ENCODE data around the gene APCDD1L. TPM values are rescaled to one million over a fixed set of nuclear protein-coding genes. Genes with fewer than 3 reads are reported as not detected.
"Not testable (repeated sequence)": the region's sequence is repeated elsewhere in the genome, so short reads cannot be mapped to it uniquely, and the experiment has no call there.

APCDD1L gene
- total RNA-seq, 1 donor from 2014 or later, result not detected

DNA sequence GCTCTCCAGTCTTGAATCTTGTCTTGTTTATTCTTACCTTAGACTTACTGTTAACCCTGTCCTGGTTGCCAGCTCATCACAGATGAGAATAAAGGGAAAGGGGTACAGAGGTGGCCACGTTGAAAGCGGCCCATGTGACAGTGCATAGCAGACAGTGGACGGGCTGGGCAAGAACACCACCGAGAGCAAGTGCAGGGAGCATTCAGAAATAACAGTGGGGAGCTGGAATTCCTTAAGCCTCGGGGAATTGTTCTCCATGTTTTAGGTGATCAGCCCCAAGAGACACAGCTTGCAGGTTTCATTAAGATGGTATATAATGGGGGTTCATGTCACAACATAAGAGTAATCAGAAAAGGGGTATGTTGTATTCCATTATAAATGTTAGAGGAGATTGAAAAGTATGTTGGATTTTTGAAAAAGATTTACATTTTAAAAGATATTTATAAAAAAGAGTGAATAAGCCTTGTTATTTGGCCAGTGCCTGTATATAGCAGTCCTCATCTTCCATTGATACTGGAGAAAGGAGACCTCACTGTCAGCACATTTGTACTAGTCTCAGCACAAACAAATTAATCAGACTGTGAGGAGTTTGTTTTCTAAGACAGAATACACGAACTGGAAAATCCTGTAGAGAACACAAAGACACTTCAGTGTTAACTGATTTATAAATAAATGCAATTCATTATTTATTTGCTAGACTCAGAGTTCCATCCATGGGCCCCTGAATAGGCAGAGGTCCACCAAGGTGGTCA is 90.8 kb downstream of the APCDD1L start:
- Mint-ChIP-seq H3K4me1 (ENCODE audit: low read depth) (peaks cover 9% of the 10 kb centered on the region), H3K9me3 (peaks cover 3% of the 10 kb centered on the region), H3K27me3 (ENCODE audit: insufficient read depth) (no peaks in the 10 kb centered on the region), H3K36me3 (ENCODE audit: low read depth) (peaks cover 30% of the 10 kb centered on the region), H3K27ac (peak overlapping the region; percentile 9), H3K4me3 (no peak overlapping the region)
- intact Hi-C loops (cut with micrococcal nuclease), result no loop called here
- DNase-seq (ENCODE audit: low spot score), result no peak

DNA sequence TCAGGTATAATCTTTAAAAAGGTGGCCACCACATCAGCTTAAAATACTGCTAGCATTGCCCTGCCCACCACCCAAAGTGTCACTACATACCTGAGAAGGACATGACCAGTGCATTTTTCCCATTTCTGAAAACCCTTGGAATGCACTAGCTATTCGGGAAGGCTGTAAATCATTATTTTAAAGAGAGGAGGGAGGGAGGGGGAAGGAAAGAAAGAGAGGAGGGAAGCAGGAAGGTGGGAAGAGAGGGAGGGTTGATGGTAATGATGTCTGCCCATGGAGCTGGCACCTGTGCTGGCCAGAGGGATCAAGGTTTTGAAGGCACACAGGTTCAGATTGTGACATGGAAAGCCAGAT is 93.7 kb downstream of the APCDD1L start:
- no peak overlapping the region for H3K4me3 Mint-ChIP-seq
- no peaks in the 10 kb centered on the region for H3K27me3 Mint-ChIP-seq (ENCODE audit: insufficient read depth)
- H3K36me3 Mint-ChIP-seq (ENCODE audit: low read depth), result peaks cover 32% of the 10 kb centered on the region
- peaks cover 7% of the 10 kb centered on the region for H3K4me1 Mint-ChIP-seq (ENCODE audit: low read depth)
- H3K27ac Mint-ChIP-seq, result no peak overlapping the region
- intact Hi-C loops (cut with micrococcal nuclease), result no loop called here
- no peak for DNase-seq (ENCODE audit: low spot score)
- peaks cover 3% of the 10 kb centered on the region for H3K9me3 Mint-ChIP-seq

DNA sequence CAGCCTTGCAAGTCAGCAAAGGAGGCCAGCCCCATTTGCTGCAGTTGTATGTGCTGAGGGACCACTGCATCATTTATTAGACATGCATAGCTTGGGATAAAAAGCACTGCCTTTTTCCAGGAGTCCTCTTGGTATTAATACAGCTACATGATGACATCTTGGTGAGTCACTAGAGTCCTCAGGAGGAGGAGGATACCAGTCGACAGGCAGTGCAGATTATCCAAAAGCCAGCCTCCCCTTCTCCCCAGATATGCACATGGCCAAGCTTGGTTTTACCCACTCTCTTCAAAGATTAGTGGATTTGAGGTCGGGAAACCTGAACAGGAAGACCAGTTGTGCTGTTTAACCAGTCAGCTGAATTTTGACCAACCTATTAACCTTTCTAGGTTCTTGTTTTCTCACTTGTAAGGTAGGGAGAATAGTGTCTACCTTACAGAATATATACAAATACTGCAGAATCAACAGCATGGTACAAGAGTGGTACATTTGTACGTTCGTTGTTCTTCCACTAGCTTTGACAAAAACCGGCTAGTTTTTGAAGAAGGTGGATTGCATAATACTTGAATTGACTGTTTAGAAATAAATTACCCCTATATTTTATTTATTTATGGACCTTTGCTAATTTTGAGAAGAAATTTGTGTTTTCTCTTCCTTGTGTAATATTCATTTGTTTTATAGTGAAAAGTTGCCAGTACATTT is 94.3 kb downstream of the APCDD1L start:
- intact Hi-C loops (cut with micrococcal nuclease), result no loop called here
- Mint-ChIP-seq H3K27me3 (ENCODE audit: insufficient read depth) (no peaks in the 10 kb centered on the region), H3K36me3 (ENCODE audit: low read depth) (peaks cover 32% of the 10 kb centered on the region), H3K9me3 (peaks cover 3% of the 10 kb centered on the region), H3K4me1 (ENCODE audit: low read depth) (peaks cover 12% of the 10 kb centered on the region), H3K4me3 (no peak overlapping the region), H3K27ac (no peak overlapping the region)
- DNase-seq (ENCODE audit: low spot score), result no peak

DNA sequence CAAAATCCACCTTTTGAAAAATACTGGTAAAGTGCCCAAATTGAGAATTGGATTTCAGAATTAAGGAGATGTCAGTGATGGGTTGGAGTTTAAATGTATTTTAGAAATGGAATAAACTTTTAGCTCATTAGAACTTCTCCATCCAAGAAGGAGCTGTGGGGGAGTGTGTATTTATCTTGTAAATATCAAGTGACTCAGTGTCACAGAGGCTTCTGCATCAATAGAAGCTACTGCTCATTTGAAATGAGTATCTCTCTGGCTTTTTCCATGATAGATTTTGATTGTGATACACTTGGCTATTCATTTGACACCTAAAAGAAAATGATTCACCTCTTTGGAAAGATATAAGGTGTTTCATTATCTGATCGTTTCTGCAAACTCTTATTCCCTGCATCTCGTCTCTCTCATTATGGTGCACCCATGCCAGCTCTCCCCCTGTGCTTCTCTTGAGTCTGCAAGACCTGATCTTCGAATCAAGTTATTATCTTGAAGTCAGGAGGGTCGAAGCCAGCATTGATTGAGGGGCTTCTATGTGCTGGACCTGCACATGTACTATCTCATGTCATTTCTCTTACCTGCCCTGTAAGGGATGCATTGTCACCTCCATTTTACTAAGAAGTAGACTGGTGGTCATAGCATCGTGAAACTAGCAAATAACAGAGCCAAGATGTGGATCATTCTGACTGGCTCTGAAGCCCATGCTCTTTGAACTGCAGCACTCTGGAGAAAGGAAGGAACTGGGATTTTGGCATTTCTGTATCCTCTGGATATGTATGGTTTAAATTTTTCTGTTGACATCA is 96.0 kb downstream of the APCDD1L start:
- no peak overlapping the region for H3K27ac Mint-ChIP-seq
- peaks cover 31% of the 10 kb centered on the region for H3K36me3 Mint-ChIP-seq (ENCODE audit: low read depth)
- H3K4me3 Mint-ChIP-seq, result no peak overlapping the region
- H3K27me3 Mint-ChIP-seq (ENCODE audit: insufficient read depth), result no peaks in the 10 kb centered on the region
- no peaks in the 10 kb centered on the region for H3K9me3 Mint-ChIP-seq
- H3K4me1 Mint-ChIP-seq (ENCODE audit: low read depth), result peaks cover 14% of the 10 kb centered on the region
- DNase-seq (ENCODE audit: low spot score), result no peak
- intact Hi-C loops (cut with micrococcal nuclease), result no loop called here

DNA sequence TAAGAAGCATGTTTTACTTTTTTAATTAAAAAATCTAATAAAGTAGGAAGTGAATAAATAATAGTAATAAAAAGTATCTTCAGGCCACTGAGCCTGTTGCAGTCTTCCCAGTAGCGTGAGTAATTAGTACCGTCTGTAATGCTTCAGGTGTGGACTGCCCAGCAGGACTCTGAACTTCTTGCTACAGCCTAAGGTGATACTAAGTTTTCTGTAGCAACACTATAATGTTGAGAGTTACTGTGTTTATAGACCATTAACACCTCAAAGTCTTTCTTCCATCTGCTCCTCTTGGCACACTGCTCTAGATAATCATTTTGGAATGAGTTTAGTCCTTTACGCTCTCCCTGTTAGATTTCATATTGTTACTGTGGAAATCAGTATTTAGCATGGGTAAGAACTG is 97.8 kb downstream of the APCDD1L start:
- no peak for DNase-seq (ENCODE audit: low spot score)
- H3K4me3 Mint-ChIP-seq, result no peak overlapping the region
- peaks cover 14% of the 10 kb centered on the region for H3K4me1 Mint-ChIP-seq (ENCODE audit: low read depth)
- H3K27ac Mint-ChIP-seq, result no peak overlapping the region
- H3K27me3 Mint-ChIP-seq (ENCODE audit: insufficient read depth), result no peaks in the 10 kb centered on the region
- peaks cover 29% of the 10 kb centered on the region for H3K36me3 Mint-ChIP-seq (ENCODE audit: low read depth)
- intact Hi-C loops (cut with micrococcal nuclease), result no loop called here
- no peaks in the 10 kb centered on the region for H3K9me3 Mint-ChIP-seq

- Mint-ChIP-seq H3K4me1 (ENCODE audit: low read depth) (peaks cover 14% of the 10 kb centered on the region), H3K4me3 (no peak overlapping the region), H3K27ac (peak overlapping the region; percentile 38), H3K27me3 (ENCODE audit: insufficient read depth) (no peaks in the 10 kb centered on the region), H3K36me3 (ENCODE audit: low read depth) (peaks cover 29% of the 10 kb centered on the region), H3K9me3 (no peaks in the 10 kb centered on the region)
- no peak for DNase-seq (ENCODE audit: low spot score)
- intact Hi-C loops (cut with micrococcal nuclease), result no loop called here
Observed at GRCh38 chr20:58416835-58417234, 98.4 kb downstream of the APCDD1L start.

DNA sequence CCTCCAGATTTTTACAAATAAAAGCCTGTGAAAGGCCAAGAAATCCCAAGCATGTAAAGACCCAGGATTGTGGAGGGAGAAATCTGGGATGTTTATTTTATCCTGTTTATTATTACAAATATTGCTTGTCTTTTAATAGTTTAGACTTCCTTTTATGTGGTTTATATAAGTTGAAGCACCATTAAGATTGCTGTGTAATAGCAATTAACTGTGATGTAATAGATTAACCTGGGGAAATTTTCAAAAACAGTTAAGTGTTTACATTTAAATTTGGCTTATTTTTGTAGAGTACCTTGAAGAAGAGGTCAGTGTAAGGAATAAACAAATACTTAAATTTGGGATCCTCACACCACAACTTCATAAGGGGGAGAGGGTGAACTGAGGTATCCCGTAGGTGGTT is 99.1 kb downstream of the APCDD1L start:
- DNase-seq (ENCODE audit: low spot score), result no peak
- intact Hi-C loops (cut with micrococcal nuclease), result no loop called here
- Mint-ChIP-seq H3K9me3 (no peaks in the 10 kb centered on the region), H3K4me3 (no peak overlapping the region), H3K27ac (no peak overlapping the region), H3K4me1 (ENCODE audit: low read depth) (peaks cover 14% of the 10 kb centered on the region), H3K36me3 (ENCODE audit: low read depth) (peaks cover 29% of the 10 kb centered on the region), H3K27me3 (ENCODE audit: insufficient read depth) (no peaks in the 10 kb centered on the region)

DNA sequence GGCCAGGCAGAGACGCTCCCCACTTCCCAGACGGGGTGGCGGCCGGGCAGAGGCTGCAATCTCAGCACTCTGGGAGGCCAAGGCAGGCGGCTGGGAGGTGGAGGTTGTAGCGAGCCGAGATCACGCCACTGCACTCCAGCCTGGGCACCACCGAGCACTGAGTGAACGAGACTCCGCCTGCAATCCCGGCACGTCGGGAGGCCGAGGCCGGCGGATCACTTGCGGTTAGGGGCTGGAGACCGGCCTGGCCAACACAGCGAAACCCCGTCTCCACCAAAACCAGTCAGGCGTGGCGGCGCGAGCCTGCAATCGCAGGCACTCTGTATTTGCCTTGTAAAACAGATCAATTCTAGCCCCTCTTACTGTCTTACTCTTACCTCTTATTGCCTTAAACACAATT is 100.4 kb downstream of the APCDD1L start:
- Mint-ChIP-seq H3K4me1 (ENCODE audit: low read depth) (peaks cover 25% of the 10 kb centered on the region), H3K36me3 (ENCODE audit: low read depth) (peaks cover 22% of the 10 kb centered on the region), H3K27ac (peak overlapping the region; percentile 47)
- intact Hi-C loops (cut with micrococcal nuclease); H3K4me3 Mint-ChIP-seq; H3K9me3 Mint-ChIP-seq; DNase-seq (ENCODE audit: low spot score); H3K27me3 Mint-ChIP-seq (ENCODE audit: insufficient read depth): not testable (repeated sequence)

DNA sequence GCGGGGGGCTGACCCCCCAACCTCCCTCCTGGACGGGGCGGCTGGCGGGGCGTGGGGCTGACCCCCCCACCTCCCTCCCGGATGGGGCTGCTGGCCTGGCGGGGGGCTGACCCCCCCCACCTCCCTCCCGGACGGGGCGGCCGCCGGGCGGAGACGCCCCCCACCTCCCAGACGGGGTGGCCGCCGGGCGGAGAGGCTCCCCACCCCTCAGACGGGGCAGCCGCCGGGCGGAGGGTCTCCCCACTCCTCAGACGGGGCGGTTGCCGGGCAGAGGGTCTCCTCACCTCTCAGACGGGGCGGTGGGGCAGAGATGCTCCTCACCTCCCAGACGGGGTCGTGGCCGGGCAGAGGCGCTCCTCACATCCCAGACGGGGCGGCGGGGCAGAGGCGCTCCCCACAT is 101.0 kb downstream of the APCDD1L start:
- H3K9me3 Mint-ChIP-seq; H3K4me3 Mint-ChIP-seq; DNase-seq (ENCODE audit: low spot score); H3K27ac Mint-ChIP-seq; intact Hi-C loops (cut with micrococcal nuclease); H3K27me3 Mint-ChIP-seq (ENCODE audit: insufficient read depth): not testable (repeated sequence)
- Mint-ChIP-seq H3K36me3 (ENCODE audit: low read depth) (peaks cover 16% of the 10 kb centered on the region), H3K4me1 (ENCODE audit: low read depth) (peaks cover 30% of the 10 kb centered on the region)

Other genes starting within 250 kb of the APCDD1L start
- gene RAB22A, start 205.7 kb downstream of the APCDD1L start, total RNA-seq, result 16.9 and 19.2 TPM in 2 replicates
- 39.7 and 40.9 TPM in 2 replicates for gene VAPB, start 126.2 kb downstream of the APCDD1L start, total RNA-seq
- gene STX16, start 135.9 kb upstream of the APCDD1L start, total RNA-seq, result 99.9 and 102 TPM in 2 replicates
- 20.6 and 22.9 TPM in 2 replicates for gene NPEPL1, start 177.4 kb upstream of the APCDD1L start, total RNA-seq

All from activated T-helper 1 cell treated with anti-CD3 and anti-CD28 coated beads, Interleukin-12 subunit alpha, Interleukin-12 subunit beta, Interleukin-2, Interleukin-4 antibody, amounts not matched to agents 30 ng/mL and 10 ng/mL and 1 ng/mL, durations not matched to agents 14 hours and 24 hours and 36 hours (primary cell).